ENCODE data around the gene NUP50.

Gene NUP50

GRCh38 chr22:45217345-45217744 lies 53.6 kb downstream of the NUP50 start:
- no peak overlapping the region for H3K27ac ChIP-seq
- TF ChIP-seq CTCF (conservative IDR thresholded peaks at IDR 0.05): no peak
- TF ChIP-seq ZFX (IDR thresholded peaks at IDR 0.05): no peak

- no peak overlapping the region for H3K27ac ChIP-seq
- no peak for TF ChIP-seq ZFX (IDR thresholded peaks at IDR 0.05)
- no peak for TF ChIP-seq CTCF (conservative IDR thresholded peaks at IDR 0.05)
Measured at GRCh38 chr22:45217806-45218205, 54.1 kb downstream of the NUP50 start.

- no peak overlapping the region for H3K27ac ChIP-seq
- no peak for TF ChIP-seq ZFX (IDR thresholded peaks at IDR 0.05)
- no peak for TF ChIP-seq CTCF (conservative IDR thresholded peaks at IDR 0.05)
Measured at GRCh38 chr22:45218976-45219375, 55.3 kb downstream of the NUP50 start.

GRCh38 chr22:45221201-45221600 lies 57.5 kb downstream of the NUP50 start:
- no peak overlapping the region for H3K27ac ChIP-seq
- TF ChIP-seq ZFX (IDR thresholded peaks at IDR 0.05): no peak
- no peak for TF ChIP-seq CTCF (conservative IDR thresholded peaks at IDR 0.05)

GRCh38 chr22:45223304-45224117 lies 59.8 kb downstream of the NUP50 start:
- H3K27ac ChIP-seq: no peak overlapping the region
- TF ChIP-seq ZFX (IDR thresholded peaks at IDR 0.05) (no peak), CTCF (conservative IDR thresholded peaks at IDR 0.05) (no peak)

GRCh38 chr22:45224331-45224730 lies 60.6 kb downstream of the NUP50 start:
- H3K27ac ChIP-seq: no peak overlapping the region
- TF ChIP-seq ZFX (IDR thresholded peaks at IDR 0.05) (no peak), CTCF (conservative IDR thresholded peaks at IDR 0.05) (no peak)

- H3K27ac ChIP-seq: no peak overlapping the region
- TF ChIP-seq ZFX (IDR thresholded peaks at IDR 0.05) (no peak), CTCF (conservative IDR thresholded peaks at IDR 0.05) (no peak)
Measured at GRCh38 chr22:45224988-45225731, 61.4 kb downstream of the NUP50 start.
